ENCODE measurements around the gene YY1AP1. TPM values are rescaled to one million over a fixed set of nuclear protein-coding genes. Genes with fewer than 3 reads are reported as not detected.
"Not testable (repeated sequence)": the region's sequence is repeated elsewhere in the genome, so short reads cannot be mapped to it uniquely, and the experiment has no call there.

Gene YY1AP1, protein sequence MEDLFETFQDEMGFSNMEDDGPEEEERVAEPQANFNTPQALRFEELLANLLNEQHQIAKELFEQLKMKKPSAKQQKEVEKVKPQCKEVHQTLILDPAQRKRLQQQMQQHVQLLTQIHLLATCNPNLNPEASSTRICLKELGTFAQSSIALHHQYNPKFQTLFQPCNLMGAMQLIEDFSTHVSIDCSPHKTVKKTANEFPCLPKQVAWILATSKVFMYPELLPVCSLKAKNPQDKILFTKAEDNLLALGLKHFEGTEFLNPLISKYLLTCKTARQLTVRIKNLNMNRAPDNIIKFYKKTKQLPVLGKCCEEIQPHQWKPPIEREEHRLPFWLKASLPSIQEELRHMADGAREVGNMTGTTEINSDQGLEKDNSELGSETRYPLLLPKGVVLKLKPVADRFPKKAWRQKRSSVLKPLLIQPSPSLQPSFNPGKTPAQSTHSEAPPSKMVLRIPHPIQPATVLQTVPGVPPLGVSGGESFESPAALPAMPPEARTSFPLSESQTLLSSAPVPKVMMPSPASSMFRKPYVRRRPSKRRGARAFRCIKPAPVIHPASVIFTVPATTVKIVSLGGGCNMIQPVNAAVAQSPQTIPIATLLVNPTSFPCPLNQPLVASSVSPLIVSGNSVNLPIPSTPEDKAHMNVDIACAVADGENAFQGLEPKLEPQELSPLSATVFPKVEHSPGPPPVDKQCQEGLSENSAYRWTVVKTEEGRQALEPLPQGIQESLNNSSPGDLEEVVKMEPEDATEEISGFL
- 10 to 100 TPM; 22.1 to 37.8 (median 24.2) TPM for total RNA-seq
- 10 to 100 TPM; 19.9 to 41.4 TPM for polyA plus RNA-seq

DNA sequence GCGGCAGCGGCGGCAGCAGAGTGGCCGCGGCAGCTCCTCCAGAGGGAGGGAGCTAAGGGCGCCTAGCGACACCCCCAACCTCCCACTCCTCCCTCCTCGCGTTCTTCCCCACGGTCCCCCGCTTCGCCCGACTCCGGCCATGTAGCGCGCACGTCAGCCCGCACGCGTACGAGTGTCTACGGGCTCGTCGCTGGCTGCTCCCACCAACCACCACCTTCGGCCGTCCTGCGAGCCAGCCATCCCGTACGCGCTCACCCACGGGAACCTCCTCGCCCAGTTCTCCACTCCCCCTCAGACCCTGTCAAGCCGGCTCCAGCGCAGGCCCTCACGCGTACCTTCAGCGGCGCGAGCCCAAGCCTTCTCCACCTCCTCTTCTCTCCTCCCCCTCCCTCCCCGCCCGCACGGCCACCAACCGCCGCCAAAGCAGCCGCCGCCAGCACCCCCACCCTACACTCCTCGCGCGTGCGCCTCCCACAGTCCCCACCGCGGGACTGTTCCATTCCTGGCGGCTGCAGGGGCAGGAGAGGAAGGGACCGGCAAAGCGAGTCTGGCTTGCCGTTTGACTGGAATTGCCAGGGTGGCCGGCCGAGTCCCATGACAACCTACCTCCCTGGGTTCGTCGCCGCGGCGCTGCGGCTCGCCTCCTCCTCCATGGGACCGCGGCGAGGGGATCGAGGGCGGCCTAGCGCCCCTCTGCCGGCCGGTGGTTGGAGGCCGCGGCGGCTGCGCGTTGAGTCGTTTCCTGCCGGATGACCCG, at the start of gene YY1AP1:
Gene YY1AP1, minus strand, starts transcription at position 451 of the 757 bp plus-strand sequence. CDS start 8,338 bp downstream, outside the sequence.
- no peaks in the 10 kb centered on the region for H3K36me3 ChIP-seq
- H3K9me3 ChIP-seq = no peaks in the 10 kb centered on the region
- peak; percentile 91 to 97 (median 94) for ATAC-seq
- peak within 1 kb of the TSS; percentile 94 to 98 (median 96) for H3K27ac ChIP-seq
- TF ChIP-seq, protein P1, sequence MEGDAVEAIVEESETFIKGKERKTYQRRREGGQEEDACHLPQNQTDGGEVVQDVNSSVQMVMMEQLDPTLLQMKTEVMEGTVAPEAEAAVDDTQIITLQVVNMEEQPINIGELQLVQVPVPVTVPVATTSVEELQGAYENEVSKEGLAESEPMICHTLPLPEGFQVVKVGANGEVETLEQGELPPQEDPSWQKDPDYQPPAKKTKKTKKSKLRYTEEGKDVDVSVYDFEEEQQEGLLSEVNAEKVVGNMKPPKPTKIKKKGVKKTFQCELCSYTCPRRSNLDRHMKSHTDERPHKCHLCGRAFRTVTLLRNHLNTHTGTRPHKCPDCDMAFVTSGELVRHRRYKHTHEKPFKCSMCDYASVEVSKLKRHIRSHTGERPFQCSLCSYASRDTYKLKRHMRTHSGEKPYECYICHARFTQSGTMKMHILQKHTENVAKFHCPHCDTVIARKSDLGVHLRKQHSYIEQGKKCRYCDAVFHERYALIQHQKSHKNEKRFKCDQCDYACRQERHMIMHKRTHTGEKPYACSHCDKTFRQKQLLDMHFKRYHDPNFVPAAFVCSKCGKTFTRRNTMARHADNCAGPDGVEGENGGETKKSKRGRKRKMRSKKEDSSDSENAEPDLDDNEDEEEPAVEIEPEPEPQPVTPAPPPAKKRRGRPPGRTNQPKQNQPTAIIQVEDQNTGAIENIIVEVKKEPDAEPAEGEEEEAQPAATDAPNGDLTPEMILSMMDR (IDR thresholded peaks at IDR 0.05) = no peak
- peaks cover 0 to 36% (median 0%) of the 10 kb centered on the region in 3 donors for H3K4me1 ChIP-seq
- no peaks in the 10 kb centered on the region for H3K27me3 ChIP-seq
- no peak for FAIRE-seq
- WGBS, 2 donors = 0 to 1% methylated on average over 40 to 81 of the region's 81 CpGs
- DNase-seq = peak; percentile 89 to 96 (median 92)
- H3K4me3 ChIP-seq = peak within 1 kb of the TSS; percentile 76 to 96 (median 89)
- intact Hi-C loops (cut with DNase I) = no loop called here

DNA sequence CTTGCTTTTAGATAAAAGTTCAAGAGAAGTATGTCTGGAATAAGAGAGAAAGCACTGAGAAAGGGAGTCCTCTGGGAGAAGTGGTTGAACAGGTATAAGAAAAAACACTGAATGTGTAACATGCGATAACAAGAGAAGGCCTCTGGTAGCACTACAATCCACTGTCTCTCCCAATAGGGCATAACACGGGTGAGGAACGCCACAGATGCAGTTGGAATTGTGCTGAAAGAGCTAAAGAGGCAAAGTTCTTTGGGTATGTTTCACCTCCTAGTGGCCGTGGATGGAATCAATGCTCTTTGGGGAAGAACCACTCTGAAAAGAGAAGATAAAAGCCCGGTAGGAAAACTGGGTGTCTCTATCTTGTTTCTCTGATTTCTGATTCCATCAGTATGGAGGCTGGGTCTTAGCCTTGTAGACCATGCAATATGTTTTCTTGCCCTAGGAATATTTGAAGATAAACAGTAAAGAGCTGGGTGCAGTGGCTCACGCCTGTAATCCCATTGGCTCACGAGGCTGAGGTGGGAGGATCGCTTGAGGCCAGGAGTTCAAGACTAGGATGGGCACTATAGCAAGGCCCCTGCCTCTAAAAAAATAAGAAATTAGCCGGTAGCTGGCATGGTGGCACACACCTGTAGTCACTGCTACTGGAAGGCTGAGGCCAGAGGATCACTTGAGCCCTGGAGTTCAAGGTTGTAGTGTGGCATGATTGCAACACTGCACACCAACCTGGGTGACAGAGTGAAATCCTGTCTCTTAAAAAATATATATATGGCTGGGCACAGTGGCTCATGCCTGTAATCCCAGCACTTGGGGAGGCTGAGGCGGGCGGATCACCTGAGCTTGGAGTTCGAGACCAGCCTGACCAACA, 40.7 kb upstream of the YY1AP1 start:
- no peak overlapping the region for H3K4me3 ChIP-seq
- peaks cover 0 to 20% (median 0%) of the 10 kb centered on the region in 3 donors for H3K36me3 ChIP-seq
- intact Hi-C loops (cut with DNase I) = no loop called here
- TF ChIP-seq, protein P1 (IDR thresholded peaks at IDR 0.05) = peak; percentile 37 to 62 (median 56)
- no peaks in the 10 kb centered on the region for H3K4me1 ChIP-seq
- WGBS, 2 donors = 59 to 62% methylated on average over 12 of the region's 12 CpGs
- H3K9me3 ChIP-seq = no peaks in the 10 kb centered on the region
- DNase-seq (peak in 2 of 6 donors; percentile 18 to 52), ATAC-seq (peak; percentile 55 to 94 (median 86)), FAIRE-seq (no peak)
- no peaks in the 10 kb centered on the region for H3K27me3 ChIP-seq
- no peak overlapping the region for H3K27ac ChIP-seq

DNA sequence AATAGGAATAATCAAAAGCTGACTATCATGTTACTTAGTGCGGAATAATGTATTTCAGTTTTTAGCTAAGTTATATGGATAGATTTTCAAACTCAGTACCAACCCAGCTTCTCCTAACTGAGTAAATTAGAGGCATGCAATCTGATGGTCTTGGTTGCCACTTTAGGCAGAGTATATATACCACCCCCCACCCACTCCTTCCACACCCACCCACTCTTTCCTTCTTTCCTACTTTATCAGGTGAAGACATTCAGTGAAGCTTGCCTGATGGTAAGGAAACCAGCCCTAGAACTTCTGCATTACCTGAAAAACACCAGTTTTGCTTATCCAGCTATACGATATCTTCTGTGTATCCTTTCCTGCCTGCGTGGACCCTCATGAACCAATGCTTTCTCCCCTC, 36.6 kb upstream of the YY1AP1 start:
- DNase-seq (no peak), ATAC-seq (no peak), FAIRE-seq (no peak)
- H3K36me3 ChIP-seq = peaks cover 0 to 3% (median 0%) of the 10 kb centered on the region in 3 donors
- no peak overlapping the region for H3K4me3 ChIP-seq
- TF ChIP-seq, protein P1 (IDR thresholded peaks at IDR 0.05) = no peak
- no peaks in the 10 kb centered on the region for H3K4me1 ChIP-seq
- 94 to 97% methylated on average over 3 of the region's 3 CpGs for WGBS, 2 donors
- intact Hi-C loops (cut with DNase I) = no loop called here
- H3K27me3 ChIP-seq = no peaks in the 10 kb centered on the region
- H3K27ac ChIP-seq = no peak overlapping the region
- no peaks in the 10 kb centered on the region for H3K9me3 ChIP-seq

DNA sequence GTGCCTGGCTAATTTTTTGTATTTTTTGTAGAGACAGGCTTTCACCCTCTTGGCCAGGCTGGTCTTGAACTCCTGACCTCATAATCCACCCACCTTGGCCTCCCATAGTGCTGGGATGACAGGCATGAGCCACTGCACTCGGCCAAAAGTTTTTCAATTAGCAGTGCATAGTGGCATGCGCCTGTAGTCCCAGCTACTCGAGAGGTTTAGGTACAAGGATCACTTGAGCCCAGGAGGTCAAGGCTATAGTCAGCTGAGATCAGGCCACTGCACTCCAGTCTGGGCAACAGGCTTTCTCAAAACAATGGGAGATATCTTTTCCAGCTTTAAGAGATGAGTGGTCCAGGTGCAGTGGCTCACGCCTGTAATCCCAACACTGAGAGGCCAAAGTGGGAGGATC, 31.1 kb upstream of the YY1AP1 start:
- TF ChIP-seq, protein P1 (IDR thresholded peaks at IDR 0.05) = no peak
- H3K4me3 ChIP-seq = no peak overlapping the region
- H3K9me3 ChIP-seq = no peaks in the 10 kb centered on the region
- no peaks in the 10 kb centered on the region for H3K4me1 ChIP-seq
- 90 to 91% methylated on average over 4 of the region's 4 CpGs for WGBS, 2 donors
- ATAC-seq = no peak
- no peak for FAIRE-seq
- no peaks in the 10 kb centered on the region for H3K36me3 ChIP-seq
- intact Hi-C loops (cut with DNase I) = no loop called here
- no peaks in the 10 kb centered on the region for H3K27me3 ChIP-seq
- no peak overlapping the region for H3K27ac ChIP-seq
- no peak for DNase-seq

DNA sequence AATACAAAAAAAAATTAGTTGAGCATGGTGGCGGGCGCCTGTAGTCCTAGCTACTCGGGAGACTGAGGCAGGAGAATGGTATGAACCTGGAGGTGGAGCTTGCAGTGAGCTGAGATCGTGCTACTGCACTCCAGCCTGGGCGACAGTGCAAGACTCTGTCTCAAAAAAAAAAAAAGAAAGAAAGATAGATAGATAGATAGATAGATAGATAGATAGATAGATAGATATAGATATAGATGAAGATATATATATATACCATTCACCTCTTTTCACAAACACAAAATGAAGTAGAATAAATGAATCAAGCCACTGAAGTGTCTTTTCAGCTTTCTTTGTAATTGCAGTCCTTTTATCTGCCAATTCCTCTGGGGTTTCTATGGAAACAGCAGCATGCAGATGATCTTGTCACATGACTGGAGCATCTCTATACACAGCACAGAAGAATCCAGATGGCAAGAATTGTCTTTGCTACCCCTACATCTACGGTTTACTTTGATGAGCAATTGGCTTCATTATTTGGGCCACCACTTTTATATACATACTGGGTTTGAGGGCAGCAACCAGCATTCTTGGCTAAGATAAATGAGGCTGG, 30.0 kb upstream of the YY1AP1 start:
- H3K36me3 ChIP-seq; H3K27me3 ChIP-seq; FAIRE-seq; H3K27ac ChIP-seq; H3K9me3 ChIP-seq; H3K4me3 ChIP-seq; H3K4me1 ChIP-seq; DNase-seq; intact Hi-C loops (cut with DNase I); ATAC-seq: not testable (repeated sequence)
- 91 to 96% methylated on average over 6 of the region's 6 CpGs for WGBS, 2 donors
